HepG2 (cell line): ENCODE measurements around the gene ADPRS. TPM values are rescaled to one million over a fixed set of nuclear protein-coding genes. Genes with fewer than 3 reads are reported as not detected.
A peak's percentile ranks its signal among the peaks of the same experiment; 100 is the strongest.

Experiments
- ATAC-seq: fragments of 200-7000 bp; cut with Tn5 transposase; 3 replicates; pipeline ENCODE4 v1.9.1; 2020; ENCODE audit warnings: mild to moderate bottlenecking, moderate library complexity
- BruUV-seq: library from RNA; stranded (reverse); fragments of 400-500 nt; replicated peaks from 2 replicates; lab custom pipeline; 2021; lab: Mats Ljungman, UMichigan
- CTCF ChIA-PET: fragments of 300-600 bp; formaldehyde crosslinking; extraction: SDS; loops from one replicate; lab custom pipeline; 2021; ENCODE audit warnings: low total read pairs, inconsistent platforms, low intra/inter-chr PET ratio; lab: Yijun Ruan, JAX
- POLR2A ChIA-PET: fragments of 350-600 bp; sonication (Branson Sonifier 250); formaldehyde crosslinking; loops from one replicate; lab custom pipeline; 2020; ENCODE audit warnings: antibody characterized with exemption, inconsistent platforms; lab: Yijun Ruan, JAX
- DNase-seq: peaks from one replicate; pipeline ENCODE4 v3.0.0-alpha.2; 2015; ENCODE audit warnings: low spot score
- FAIRE-seq: peaks from 3 replicates; lab custom pipeline; 2011; peaks lifted over from hg19 to GRCh38; lab: Jason Lieb, UNC
- H2AFZ ChIP-seq: one replicate; pipeline ENCODE4 v1.6.1; 2011; ENCODE audit warnings: low read length, inconsistent platforms
- H3K27ac ChIP-seq: fragments of 300-600 bp; 3 replicates; pipeline ENCODE4 v1.8.0; 2011; ENCODE audit warnings: mixed run types, mild to moderate bottlenecking, mixed read lengths, low read length, inconsistent platforms; ENCODE audit not compliant: insufficient read depth; ENCODE audit errors: extremely low read length
- H3K27me3 ChIP-seq, 2 experiments: fragments of 200-600 bp in 1 of 2; 2 replicates in 1 of 2; 3 replicates in 1 of 2; pipeline versions ENCODE4 v1.6.0 to v1.8.0; 2011; ENCODE audit warnings: low read length in 2 of 2, mild to moderate bottlenecking in 2 of 2, moderate library complexity in 2 of 2, inconsistent platforms in 1 of 2; ENCODE audit not compliant: insufficient read depth in 2 of 2, control insufficient read depth in 1 of 2
- H3K36me3 ChIP-seq, 2 experiments: fragments of 200-600 bp in 1 of 2; replicated peaks in 1 of 2; 2 replicates in 1 of 2; 3 replicates in 1 of 2; pipeline versions ENCODE4 v1.5.1 to v1.8.0; 2011; ENCODE audit warnings: low read length in 2 of 2, inconsistent platforms in 1 of 2; ENCODE audit not compliant: insufficient read depth in 2 of 2, control insufficient read depth in 1 of 2
- H3K4me1 ChIP-seq: 2 replicates; pipeline ENCODE4 v1.5.1; 2012; ENCODE audit warnings: low read length, inconsistent platforms; ENCODE audit not compliant: insufficient read depth
- H3K4me2 ChIP-seq: 2 replicates; pipeline ENCODE4 v1.6.0; 2011; ENCODE audit warnings: low read depth, low read length, inconsistent platforms
- H3K4me3 ChIP-seq, 3 experiments: fragments of 200-600 bp in 1 of 3; sonication (generic), shearing (Covaris generic) in 1 of 3; replicated peaks in 1 of 3; 2 replicates each; pipeline ENCODE4 v1.5.1; 2011 to 2016; ENCODE audit warnings: low read length in 3 of 3, inconsistent platforms in 2 of 3, low read depth in 2 of 3, mild to moderate bottlenecking in 2 of 3, control low read depth in 1 of 3, mixed read lengths in 1 of 3; ENCODE audit not compliant: insufficient read depth in 1 of 3
- H3K79me2 ChIP-seq: one replicate; pipeline ENCODE4 v1.6.1; 2011; ENCODE audit warnings: low read length, inconsistent platforms; ENCODE audit not compliant: insufficient read depth
- H3K9ac ChIP-seq: 2 replicates; pipeline ENCODE4 v1.6.0; 2011; ENCODE audit warnings: mild to moderate bottlenecking, low read depth, low read length, inconsistent platforms; ENCODE audit not compliant: insufficient read depth
- H3K9me3 ChIP-seq: 2 replicates; pipeline ENCODE4 v1.5.1; 2012; ENCODE audit warnings: mild to moderate bottlenecking, low read length
- H4K20me1 ChIP-seq: 2 replicates; pipeline ENCODE4 v1.6.0; 2011; ENCODE audit warnings: inconsistent platforms, mild to moderate bottlenecking, low read length, moderate library complexity; ENCODE audit not compliant: insufficient read depth
- CBX1 ChIP-seq: IDR thresholded peaks from one replicate; pipeline ENCODE4 v1.6.1; 2016; ENCODE audit warnings: antibody characterized with exemption, low read depth
- MTF2 ChIP-seq: sonication (generic); formaldehyde crosslinking; IDR thresholded peaks from 2 replicates; pipeline ENCODE4 v1.5.0; 2020; ENCODE audit warnings: missing genetic modification reagents, borderline replicate concordance
- PAXIP1 ChIP-seq: sonication (generic); formaldehyde crosslinking; conservative IDR thresholded peaks from 2 replicates; pipeline ENCODE4 v1.4.0; 2020; ENCODE audit warnings: mild to moderate bottlenecking, missing genetic modification reagents, moderate library complexity
- ZNF101 ChIP-seq: sonication (generic); formaldehyde crosslinking; IDR thresholded peaks from 2 replicates; pipeline ENCODE4 v1.4.0; 2020; ENCODE audit warnings: mild to moderate bottlenecking, low read depth, missing genetic modification reagents, borderline replicate concordance
- WGBS: methylation state at CpG from one replicate; pipeline ENCODE4 v1.1.6; 2017; ENCODE audit warnings: low lambda C conversion rate; 5-methylcytosine and 5-hydroxymethylcytosine counted together
- in situ Hi-C: cut with HindIII; loops from 2 replicates; pipeline ENCODE4 v1.10.0; 2017; ENCODE audit warnings: low pct_unique_long_range_greater_than_20kb; ENCODE audit not compliant: extremely low pct_ligation_motif_present
- intact Hi-C: fragments of 100-400 bp; cut with micrococcal nuclease; formaldehyde crosslinking; loops from one replicate; pipeline ENCODE4 v1.10.0; 2022; ENCODE audit not compliant: unreplicated experiment
- polyA plus RNA-seq, 8 experiments: library from polyadenylated mRNA; depleted of rRNA in 3 of 8; stranded (reverse) in 7 of 8; unstranded in 1 of 8; fragments of >200 nt; fragmentation: Illumina TruSeq in 4 of 8; extraction: Trizol in 4 of 8; gene quantifications; 2 replicates each; pipeline versions ENCODE4 v1.2.1 to v1.2.3, GENCODE V29; 2011 to 2016; ENCODE audit warnings: low read depth in 4 of 8, missing spikeins in 1 of 8, mixed read lengths in 1 of 8; ENCODE audit not compliant: insufficient read depth in 1 of 8
- total RNA-seq, 5 experiments: library from RNA; depleted of rRNA; stranded (reverse); fragments of >200 nt; fragmentation: Illumina TruSeq; extraction: Trizol; gene quantifications; 2 replicates each; pipeline ENCODE4 v1.2.3, GENCODE V29; 2016; ENCODE audit warnings: low read depth in 1 of 5

Gene ADPRS
- total and polyA plus RNA-seq, 2 of the 13 experiments (the other 11 are each of a cell fraction or from before 2014, with no cell fraction given) = 30.6 to 36.4 TPM

DNA sequence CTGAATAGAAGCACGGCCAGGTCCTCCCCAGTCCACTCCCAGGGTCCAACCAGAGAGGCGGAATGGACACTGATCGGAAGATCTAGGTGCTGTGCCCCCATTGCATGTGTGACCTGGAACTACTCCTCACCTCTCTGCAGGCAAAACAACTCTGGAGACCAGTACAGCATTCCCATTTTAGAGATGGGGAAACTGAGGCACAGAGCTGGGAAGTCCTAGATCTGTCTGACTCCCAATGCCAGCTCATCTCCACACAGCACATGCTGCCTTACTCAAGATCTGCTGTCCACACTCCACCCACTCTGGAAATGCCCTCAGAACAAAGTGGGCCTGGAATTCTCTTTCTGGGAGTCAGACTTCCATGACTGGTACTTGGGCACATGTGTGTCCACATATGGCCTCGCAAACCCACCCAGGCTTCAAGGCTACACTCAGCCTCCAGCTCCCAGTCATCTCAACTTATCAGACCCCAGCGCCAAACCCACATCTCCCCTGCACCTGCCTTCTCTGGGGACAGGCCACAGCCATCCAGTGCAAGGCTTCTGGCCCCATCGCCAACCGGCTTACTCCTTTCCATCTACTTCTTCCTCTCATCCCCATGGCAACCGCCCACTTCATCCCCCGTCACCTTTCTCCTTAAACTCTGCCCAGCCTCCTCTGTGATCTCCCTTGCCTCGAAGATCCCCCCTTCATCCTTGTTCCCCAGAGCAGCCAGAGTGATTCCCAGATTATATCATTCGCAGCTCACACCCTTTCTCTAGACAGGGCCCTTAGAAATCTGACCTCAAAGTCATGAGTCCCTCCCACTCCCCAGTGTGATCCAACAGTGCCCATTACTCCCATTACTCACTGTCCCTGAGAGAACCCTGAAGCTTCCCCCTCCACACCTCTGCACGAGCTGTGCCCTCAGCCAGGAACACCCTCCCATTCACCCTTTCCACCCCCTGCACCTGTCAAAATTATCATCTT lies 33.7 kb downstream of the ADPRS start:
- ChIA-PET CTCF (no interaction called here), POLR2A (no interaction called here)
- no peak for ATAC-seq
- Histone ChIP-seq H3K4me2 (peak overlapping the region; percentile 67), H3K36me3 (no peaks in the 10 kb centered on the region), H3K4me3 (no peak overlapping the region), H4K20me1 (no peaks in the 10 kb centered on the region), H3K4me1 (peaks cover 58% of the 10 kb centered on the region), H3K9ac (no peak overlapping the region), H2AFZ (no peak overlapping the region), H3K27me3 (peaks cover 13 to 54% of the 10 kb centered on the region in 2 experiments; a peak in 4 of 5 replicates), H3K9me3 (no peaks in the 10 kb centered on the region)
- no TSS peak for BruUV-seq
- 63% methylated on average over 12 of the region's 12 CpGs for WGBS
- no peak for FAIRE-seq
- no peak for DNase-seq
- intact Hi-C loops = no loop called here
- TF ChIP-seq CBX1 (no peak), PAXIP1 (CRISPR knock-in tag) (no peak), MTF2 (CRISPR knock-in tag) (no peak), ZNF101 (CRISPR knock-in tag) (no peak)
- TF ChIP-seq, all 625 proteins: peak for 0
- in situ Hi-C loops = no loop called here
- Histone ChIP-seq H3K79me2 (no peaks in the 10 kb centered on the region), H3K27ac (no peak overlapping the region)
